ENCODE data around the gene ITIH2.
"Not testable (repeated sequence)": the region's sequence is repeated elsewhere in the genome, so short reads cannot be mapped to it uniquely, and the experiment has no call there.

Gene ITIH2

GRCh38 chr10:7703140-7703539, at the start of gene ITIH2:
TSS of gene ITIH2 (plus strand) at chr10:7703316. CDS start at chr10:7703435, 119 bp downstream.
- in situ Hi-C loops (cut with MboI; ENCODE audit: low sequenced_read_pairs): no loop called here

GRCh38 chr10:7657079-7657478, 46.0 kb upstream of the ITIH2 start:
- in situ Hi-C loops (cut with MboI; ENCODE audit: low sequenced_read_pairs): not testable (repeated sequence)

- in situ Hi-C loops (cut with MboI; ENCODE audit: low sequenced_read_pairs): no loop called here
These were observed 45.6 kb upstream of the ITIH2 start for GRCh38 chr10:7657552-7657951.

- in situ Hi-C loops (cut with MboI; ENCODE audit: low sequenced_read_pairs): no loop called here
These were observed 43.6 kb upstream of the ITIH2 start for GRCh38 chr10:7659560-7659959.

- in situ Hi-C loops (cut with MboI; ENCODE audit: low sequenced_read_pairs): no loop called here
These were observed 40.6 kb upstream of the ITIH2 start for GRCh38 chr10:7662522-7662921.

- in situ Hi-C loops (cut with MboI; ENCODE audit: low sequenced_read_pairs): no loop called here
These were observed 38.4 kb upstream of the ITIH2 start for GRCh38 chr10:7664707-7665106.

- in situ Hi-C loops (cut with MboI; ENCODE audit: low sequenced_read_pairs): no loop called here
These were observed 37.3 kb upstream of the ITIH2 start for GRCh38 chr10:7665767-7666166.

GRCh38 chr10:7666253-7667023, 36.7 kb upstream of the ITIH2 start, which contains the start of gene ITIH5:
TSS of gene ITIH5 (minus strand) at chr10:7666966. CDS start at chr10:7666892, 74 bp downstream.
- in situ Hi-C loops (cut with MboI; ENCODE audit: low sequenced_read_pairs): no loop called here

- in situ Hi-C loops (cut with MboI; ENCODE audit: low sequenced_read_pairs): no loop called here
These were observed 35.6 kb upstream of the ITIH2 start for GRCh38 chr10:7667262-7668141.

GRCh38 chr10:7670157-7670556, 33.0 kb upstream of the ITIH2 start:
- in situ Hi-C loops (cut with MboI; ENCODE audit: low sequenced_read_pairs): no loop called here

- in situ Hi-C loops (cut with MboI; ENCODE audit: low sequenced_read_pairs): no loop called here
These were observed 30.6 kb upstream of the ITIH2 start for GRCh38 chr10:7672341-7673134.

- in situ Hi-C loops (cut with MboI; ENCODE audit: low sequenced_read_pairs): no loop called here
These were observed 23.9 kb upstream of the ITIH2 start for GRCh38 chr10:7679256-7679655.

- in situ Hi-C loops (cut with MboI; ENCODE audit: low sequenced_read_pairs): not testable (repeated sequence)
These were observed 23.0 kb upstream of the ITIH2 start for GRCh38 chr10:7680078-7680477.

- in situ Hi-C loops (cut with MboI; ENCODE audit: low sequenced_read_pairs): no loop called here
These were observed 16.6 kb upstream of the ITIH2 start for GRCh38 chr10:7686351-7687171.

GRCh38 chr10:7687228-7687907, 15.7 kb upstream of the ITIH2 start:
- in situ Hi-C loops (cut with MboI; ENCODE audit: low sequenced_read_pairs): no loop called here

GRCh38 chr10:7689591-7689990, 13.5 kb upstream of the ITIH2 start:
- in situ Hi-C loops (cut with MboI; ENCODE audit: low sequenced_read_pairs): no loop called here

- in situ Hi-C loops (cut with MboI; ENCODE audit: low sequenced_read_pairs): not testable (repeated sequence)
These were observed 12.1 kb upstream of the ITIH2 start for GRCh38 chr10:7690885-7691597.

- in situ Hi-C loops (cut with MboI; ENCODE audit: low sequenced_read_pairs): not testable (repeated sequence)
These were observed 10.7 kb upstream of the ITIH2 start for GRCh38 chr10:7692368-7692767.

- in situ Hi-C loops (cut with MboI; ENCODE audit: low sequenced_read_pairs): not testable (repeated sequence)
These were observed 9.9 kb upstream of the ITIH2 start for GRCh38 chr10:7693194-7693593.
